Measurements from ENCODE around the gene DDAH1. TPM values are rescaled to one million over a fixed set of nuclear protein-coding genes. Genes with fewer than 3 reads are reported as not detected.

DDAH1 gene
- total and polyA plus RNA-seq, 2 donors (not counting 3 experiments of a cell fraction or from before 2014, with no cell fraction given) = 44.0 to 75.2 TPM

GRCh38 chr1:85463731-85464496 is 1.0 kb downstream of the DDAH1 start:
- CTCF ChIA-PET = interaction anchor here (0.6 to 7.2 kb wide), 16 partner anchors 16 to 158 kb away, joined by 3 to 48 read pairs (median 6); partner anchors contain the start of gene CCN1
- TF ChIP-seq POLR2A (IDR thresholded peaks at IDR 0.05; ENCODE audit: low read depth, low read length) (peak; percentile 28), MYC (IDR thresholded peaks at IDR 0.05; ENCODE audit: low read depth, low read length) (no peak)
- Histone ChIP-seq H3K4me2 (ENCODE audit: insufficient read depth, low read length) (peak overlapping the region; percentile 96), H3K36me3 (ENCODE audit: control insufficient read depth in 2 of 2, extremely low read depth in 1 of 2, insufficient read depth in 2 of 2, low read length in 2 of 2) (no peaks in the 10 kb centered on the region), H3K79me2 (ENCODE audit: control insufficient read depth, insufficient read depth, low read length) (peaks cover 69% of the 10 kb centered on the region), H2AFZ (ENCODE audit: low read depth, low read length) (no peak overlapping the region), H3K4me3 (replicated peaks in 1 of 3; ENCODE audit: insufficient read depth in 1 of 3, low read depth in 1 of 3, low read length in 3 of 3) (peak overlapping the region; percentile 65 to 97 (median 91)), H3K9me3 (replicated peaks; ENCODE audit: control insufficient read depth, insufficient read depth, low read length) (no peaks in the 10 kb centered on the region), H3K4me1 (ENCODE audit: control insufficient read depth, extremely low read depth, insufficient read depth, low read length) (peaks cover 43% of the 10 kb centered on the region), H3K27me3 (ENCODE audit: control insufficient read depth in 2 of 2, insufficient read depth in 2 of 2, low read length in 2 of 2) (no peaks in the 10 kb centered on the region), H3K9me1 (replicated peaks; ENCODE audit: control insufficient read depth, extremely low read depth, insufficient read depth, low read length) (no peaks in the 10 kb centered on the region), H3K9ac (replicated peaks; ENCODE audit: extremely low read depth, insufficient read depth, low read length) (peak overlapping the region; percentile 97), H4K20me1 (replicated peaks; ENCODE audit: control insufficient read depth, extremely low read depth, insufficient read depth, low read length) (no peaks in the 10 kb centered on the region), H3K27ac (ENCODE audit: insufficient read depth, low read depth, low read length) (peak overlapping the region; percentile 90)
- BruUV-seq (replicated peaks) = TSS peak; percentile 45
- no peak for FAIRE-seq
- no peak for DNase-seq (ENCODE audit: low read depth, low spot score)
- POLR2A ChIA-PET = interaction anchor here (0.7 to 5.3 kb wide), 9 partner anchors 16 to 187 kb away, joined by 3 to 30 read pairs (median 5); partner anchors contain the start of genes BCL10 and CCN1
- intact Hi-C loops (cut with micrococcal nuclease) (loop anchor here (1.0 to 5.0 kb wide), 9 partner anchors 16 to 228 kb away; no protein-coding TSS in a partner anchor), dilution Hi-C loops (cut with MboI; ENCODE audit: extremely low pct_ligation_motif_present, low sequenced_read_pairs) (no loop called here)

DNA sequence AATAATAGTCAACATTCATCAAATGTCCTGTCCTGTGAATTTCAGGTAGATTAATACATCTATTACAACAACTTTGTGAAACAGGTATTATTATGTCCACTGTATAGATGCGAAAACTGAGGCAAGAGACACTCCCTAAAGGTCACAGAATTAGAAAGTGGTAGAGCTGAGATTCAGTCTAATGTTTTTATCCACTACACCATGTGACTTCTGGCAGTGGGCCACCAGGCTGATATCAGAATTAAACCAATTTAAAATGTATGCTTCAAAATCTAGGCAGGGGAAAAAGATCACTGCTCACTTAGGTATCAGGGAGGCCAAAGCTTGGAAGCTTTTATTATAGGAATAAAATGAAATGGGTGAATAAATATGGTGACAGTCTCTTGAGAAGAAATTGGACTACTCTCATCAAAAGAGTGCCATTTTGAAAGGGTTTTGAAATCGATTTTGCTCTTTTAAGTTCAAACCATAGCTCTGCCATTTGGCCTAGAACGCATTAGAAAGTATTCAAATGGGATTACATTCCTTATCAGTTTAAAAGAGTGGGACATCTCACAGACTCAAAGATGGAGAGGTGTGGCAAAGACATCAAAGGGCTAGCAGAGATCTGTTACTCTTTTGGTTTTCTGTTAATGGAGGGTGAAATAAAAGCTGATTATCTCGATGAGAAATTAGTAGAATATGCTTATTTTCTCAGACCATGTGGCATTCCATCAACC is 1.9 kb downstream of the DDAH1 start:
- ChIA-PET CTCF (interaction anchor here (0.7 to 7.2 kb wide), 16 partner anchors 10 to 230 kb away, joined by 3 to 48 read pairs (median 6); partner anchors contain the start of gene CCN1), POLR2A (interaction anchor here (0.7 to 5.3 kb wide), 9 partner anchors 15 to 186 kb away, joined by 3 to 30 read pairs (median 5); partner anchors contain the start of genes BCL10 and CCN1)
- Histone ChIP-seq H3K27me3 (ENCODE audit: control insufficient read depth in 2 of 2, insufficient read depth in 2 of 2, low read length in 2 of 2) (no peaks in the 10 kb centered on the region), H3K9me3 (replicated peaks; ENCODE audit: control insufficient read depth, insufficient read depth, low read length) (no peaks in the 10 kb centered on the region), H2AFZ (ENCODE audit: low read depth, low read length) (no peak overlapping the region), H3K9me1 (replicated peaks; ENCODE audit: control insufficient read depth, extremely low read depth, insufficient read depth, low read length) (no peaks in the 10 kb centered on the region), H3K9ac (replicated peaks; ENCODE audit: extremely low read depth, insufficient read depth, low read length) (peak overlapping the region; percentile 97), H3K4me1 (ENCODE audit: control insufficient read depth, extremely low read depth, insufficient read depth, low read length) (peaks cover 43% of the 10 kb centered on the region), H4K20me1 (replicated peaks; ENCODE audit: control insufficient read depth, extremely low read depth, insufficient read depth, low read length) (no peaks in the 10 kb centered on the region), H3K36me3 (ENCODE audit: control insufficient read depth in 2 of 2, extremely low read depth in 1 of 2, insufficient read depth in 2 of 2, low read length in 2 of 2) (no peaks in the 10 kb centered on the region), H3K79me2 (ENCODE audit: control insufficient read depth, insufficient read depth, low read length) (peaks cover 77% of the 10 kb centered on the region), H3K4me3 (replicated peaks in 1 of 3; ENCODE audit: insufficient read depth in 1 of 3, low read depth in 1 of 3, low read length in 3 of 3) (peak overlapping the region; percentile 65 to 97 (median 91)), H3K27ac (ENCODE audit: insufficient read depth, low read depth, low read length) (peak overlapping the region; percentile 90), H3K4me2 (ENCODE audit: insufficient read depth, low read length) (peak overlapping the region; percentile 96)
- no peak for TF ChIP-seq MAX (IDR thresholded peaks at IDR 0.05; ENCODE audit: insufficient read depth, insufficient read length)
- no peak for TF ChIP-seq GATA2 (IDR thresholded peaks at IDR 0.05; ENCODE audit: insufficient read depth, insufficient read length, low read depth, low read length)
- TF ChIP-seq, protein P1, sequence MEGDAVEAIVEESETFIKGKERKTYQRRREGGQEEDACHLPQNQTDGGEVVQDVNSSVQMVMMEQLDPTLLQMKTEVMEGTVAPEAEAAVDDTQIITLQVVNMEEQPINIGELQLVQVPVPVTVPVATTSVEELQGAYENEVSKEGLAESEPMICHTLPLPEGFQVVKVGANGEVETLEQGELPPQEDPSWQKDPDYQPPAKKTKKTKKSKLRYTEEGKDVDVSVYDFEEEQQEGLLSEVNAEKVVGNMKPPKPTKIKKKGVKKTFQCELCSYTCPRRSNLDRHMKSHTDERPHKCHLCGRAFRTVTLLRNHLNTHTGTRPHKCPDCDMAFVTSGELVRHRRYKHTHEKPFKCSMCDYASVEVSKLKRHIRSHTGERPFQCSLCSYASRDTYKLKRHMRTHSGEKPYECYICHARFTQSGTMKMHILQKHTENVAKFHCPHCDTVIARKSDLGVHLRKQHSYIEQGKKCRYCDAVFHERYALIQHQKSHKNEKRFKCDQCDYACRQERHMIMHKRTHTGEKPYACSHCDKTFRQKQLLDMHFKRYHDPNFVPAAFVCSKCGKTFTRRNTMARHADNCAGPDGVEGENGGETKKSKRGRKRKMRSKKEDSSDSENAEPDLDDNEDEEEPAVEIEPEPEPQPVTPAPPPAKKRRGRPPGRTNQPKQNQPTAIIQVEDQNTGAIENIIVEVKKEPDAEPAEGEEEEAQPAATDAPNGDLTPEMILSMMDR (IDR thresholded peaks at IDR 0.05; ENCODE audit: extremely low read depth in 1 of 2, insufficient read depth in 1 of 2, low read depth in 1 of 2, low read length in 2 of 2) = no peak
- no peak for TF ChIP-seq POLR2AphosphoS5 (IDR thresholded peaks at IDR 0.05; ENCODE audit: insufficient read depth, low read depth, low read length)
- TF ChIP-seq JUN (IDR thresholded peaks at IDR 0.05; ENCODE audit: borderline replicate concordance, insufficient read depth, insufficient read length, low read depth) = no peak
- no peak for TF ChIP-seq MYC (IDR thresholded peaks at IDR 0.05; ENCODE audit: low read depth, low read length)
- peak; percentile 44 for DNase-seq (ENCODE audit: low read depth, low spot score)
- BruUV-seq (replicated peaks) = no TSS peak
- intact Hi-C loops (cut with micrococcal nuclease) (loop anchor here (1.0 to 5.0 kb wide), 2 partner anchors 15 to 229 kb away; no protein-coding TSS in a partner anchor), dilution Hi-C loops (cut with MboI; ENCODE audit: extremely low pct_ligation_motif_present, low sequenced_read_pairs) (no loop called here)
- peak; percentile 46 for FAIRE-seq
